IMR-90 (cell line): ENCODE data around the gene ABLIM3.

ENCODE experiments used
- CEBPB ChIP-seq: IDR thresholded peaks from 2 replicates; pipeline ENCODE4 v1.6.1; 2012; ENCODE audit warnings: low read depth, low read length, improper control_type of control experiment
- CTCF ChIP-seq: conservative IDR thresholded peaks from 2 replicates; pipeline ENCODE4 v1.5.1; 2012; ENCODE audit warnings: mild to moderate bottlenecking, low read depth, low read length, improper control_type of control experiment
- FOS ChIP-seq: fragments of 150-350 bp; IDR thresholded peaks from 2 replicates; pipeline ENCODE4 v1.6.1; 2016; ENCODE audit warnings: low read depth, low read length
- MAFK ChIP-seq: IDR thresholded peaks from 2 replicates; pipeline ENCODE4 v1.6.1; 2012; ENCODE audit warnings: low read depth, low read length, improper control_type of control experiment
- MAZ ChIP-seq: IDR thresholded peaks from 2 replicates; pipeline ENCODE4 v1.6.1; 2012; ENCODE audit warnings: low read depth, mild to moderate bottlenecking, low read length, improper control_type of control experiment, moderate library complexity, borderline replicate concordance
- MXI1 ChIP-seq: IDR thresholded peaks from 2 replicates; pipeline ENCODE4 v1.6.1; 2012; ENCODE audit warnings: low read depth, mild to moderate bottlenecking, low read length, moderate library complexity, borderline replicate concordance
- POLR2A ChIP-seq: IDR thresholded peaks from 2 replicates; pipeline ENCODE4 v1.6.1; 2012; ENCODE audit warnings: mild to moderate bottlenecking, low read depth, low read length
- RAD21 ChIP-seq: IDR thresholded peaks from 2 replicates; pipeline ENCODE4 v1.6.1; 2012; ENCODE audit warnings: low read length, improper control_type of control experiment
- SMC3 ChIP-seq: fragments of 150-350 bp; IDR thresholded peaks from 2 replicates; pipeline ENCODE4 v1.6.1; 2016; ENCODE audit warnings: low read depth, mild to moderate bottlenecking, antibody characterized with exemption, low read length, moderate library complexity

GRCh38 chr5:149282027-149282965 is 141.0 kb downstream of the ABLIM3 start:
- TF ChIP-seq RAD21, result no peak
- no peak for TF ChIP-seq CTCF
- no peak for TF ChIP-seq FOS
- TF ChIP-seq CEBPB, result no peak
- no peak for TF ChIP-seq POLR2A
- TF ChIP-seq MAZ, result no peak
- no peak for TF ChIP-seq MXI1
- no peak for TF ChIP-seq SMC3
- no peak for TF ChIP-seq MAFK
